Measurements from ENCODE around the gene LRRC55. TPM values are rescaled to one million over a fixed set of nuclear protein-coding genes. Genes with fewer than 3 reads are reported as not detected.

LRRC55 gene
- total RNA-seq, 4 donors from 2014 or later: under 0.01 to 0.39 (median 0.19) TPM

GRCh38 chr11:57157624-57158023, 24.1 kb upstream of the LRRC55 start:
- H3K9me3 ChIP-seq: no peaks in the 10 kb centered on the region
- H3K4me1 ChIP-seq: no peaks in the 10 kb centered on the region
- TF ChIP-seq EP300 (IDR thresholded peaks at IDR 0.05) (no peak), POLR2A (IDR thresholded peaks at IDR 0.05; ENCODE audit: low read depth) (no peak), CTCF (IDR thresholded peaks at IDR 0.05) (no peak), POLR2AphosphoS5 (IDR thresholded peaks at IDR 0.05) (no peak)
- H3K27me3 ChIP-seq: peaks cover 0 to 17% (median 0%) of the 10 kb centered on the region in 4 donors
- no peak overlapping the region for H3K4me3 ChIP-seq
- no peak for DNase-seq (ENCODE audit: extremely low spot score)
- no peaks in the 10 kb centered on the region for H3K36me3 ChIP-seq
- intact Hi-C loops (cut with DNase I): no loop called here
- no peak overlapping the region for H3K27ac ChIP-seq (replicated peaks in 1 of 4)
- 72% methylated on average over 3 of the region's 3 CpGs for WGBS

GRCh38 chr11:57158180-57158579, 23.6 kb upstream of the LRRC55 start:
- intact Hi-C loops (cut with DNase I): no loop called here
- H3K27ac ChIP-seq (replicated peaks in 1 of 4): no peak overlapping the region
- no peaks in the 10 kb centered on the region for H3K36me3 ChIP-seq
- H3K27me3 ChIP-seq: peaks cover 0 to 20% (median 0%) of the 10 kb centered on the region in 4 donors
- H3K4me1 ChIP-seq: no peaks in the 10 kb centered on the region
- H3K9me3 ChIP-seq: no peaks in the 10 kb centered on the region
- TF ChIP-seq EP300 (IDR thresholded peaks at IDR 0.05) (no peak), POLR2AphosphoS5 (IDR thresholded peaks at IDR 0.05) (no peak), CTCF (IDR thresholded peaks at IDR 0.05) (no peak), POLR2A (IDR thresholded peaks at IDR 0.05; ENCODE audit: low read depth) (no peak)
- H3K4me3 ChIP-seq: no peak overlapping the region
- DNase-seq (ENCODE audit: extremely low spot score): no peak
- 93% methylated on average over 5 of the region's 5 CpGs for WGBS

GRCh38 chr11:57158599-57158998, 23.2 kb upstream of the LRRC55 start:
- Histone ChIP-seq H3K27ac (replicated peaks in 1 of 4) (no peak overlapping the region), H3K36me3 (no peaks in the 10 kb centered on the region), H3K27me3 (peaks cover 0 to 21% (median 0%) of the 10 kb centered on the region in 4 donors), H3K4me3 (no peak overlapping the region), H3K9me3 (no peaks in the 10 kb centered on the region), H3K4me1 (no peaks in the 10 kb centered on the region)
- no peak for DNase-seq (ENCODE audit: extremely low spot score)
- TF ChIP-seq CTCF (IDR thresholded peaks at IDR 0.05): no peak
- intact Hi-C loops (cut with DNase I): no loop called here
- WGBS: 82% methylated on average over 1 of the region's 1 CpG

- no peak overlapping the region for H3K4me3 ChIP-seq
- H3K36me3 ChIP-seq: no peaks in the 10 kb centered on the region
- DNase-seq (ENCODE audit: extremely low spot score): no peak
- no peaks in the 10 kb centered on the region for H3K4me1 ChIP-seq
- no peaks in the 10 kb centered on the region for H3K9me3 ChIP-seq
- 91% methylated on average over 2 of the region's 2 CpGs for WGBS
- peaks cover 0 to 15% (median 0%) of the 10 kb centered on the region in 4 donors for H3K27me3 ChIP-seq
- TF ChIP-seq POLR2A (IDR thresholded peaks at IDR 0.05; ENCODE audit: low read depth) (no peak), EP300 (IDR thresholded peaks at IDR 0.05) (no peak), CTCF (IDR thresholded peaks at IDR 0.05) (no peak), POLR2AphosphoS5 (IDR thresholded peaks at IDR 0.05) (no peak)
- H3K27ac ChIP-seq (replicated peaks in 1 of 4): no peak overlapping the region
- intact Hi-C loops (cut with DNase I): no loop called here
These were observed 21.1 kb upstream of the LRRC55 start for GRCh38 chr11:57160665-57161064.

GRCh38 chr11:57161351-57161750, 20.4 kb upstream of the LRRC55 start:
- 76% methylated on average over 5 of the region's 5 CpGs for WGBS
- DNase-seq (ENCODE audit: extremely low spot score): no peak
- intact Hi-C loops (cut with DNase I): no loop called here

More at GRCh38 chr11:57161351-57161750, 20.4 kb upstream of the LRRC55 start:
- TF ChIP-seq CTCF (IDR thresholded peaks at IDR 0.05) (no peak), EP300 (IDR thresholded peaks at IDR 0.05) (no peak), POLR2AphosphoS5 (IDR thresholded peaks at IDR 0.05) (no peak), POLR2A (IDR thresholded peaks at IDR 0.05; ENCODE audit: low read depth) (no peak)
- Histone ChIP-seq H3K36me3 (no peaks in the 10 kb centered on the region), H3K4me1 (no peaks in the 10 kb centered on the region), H3K27ac (replicated peaks in 1 of 4) (no peak overlapping the region), H3K4me3 (no peak overlapping the region), H3K27me3 (peaks cover 0 to 9% (median 0%) of the 10 kb centered on the region in 4 donors), H3K9me3 (no peaks in the 10 kb centered on the region)

Data from esophagus muscularis mucosa (tissue), 4 donors.